ENCODE results near the gene ZSWIM3. TPM values are rescaled to one million over a fixed set of nuclear protein-coding genes. Genes with fewer than 3 reads are reported as not detected.

Gene ZSWIM3
- total RNA-seq, 5 donors from 2014 or later (not counting 1 experiment from before 2014, with no cell fraction given), result 1.4 to 7.5 (median 5.6) TPM

DNA sequence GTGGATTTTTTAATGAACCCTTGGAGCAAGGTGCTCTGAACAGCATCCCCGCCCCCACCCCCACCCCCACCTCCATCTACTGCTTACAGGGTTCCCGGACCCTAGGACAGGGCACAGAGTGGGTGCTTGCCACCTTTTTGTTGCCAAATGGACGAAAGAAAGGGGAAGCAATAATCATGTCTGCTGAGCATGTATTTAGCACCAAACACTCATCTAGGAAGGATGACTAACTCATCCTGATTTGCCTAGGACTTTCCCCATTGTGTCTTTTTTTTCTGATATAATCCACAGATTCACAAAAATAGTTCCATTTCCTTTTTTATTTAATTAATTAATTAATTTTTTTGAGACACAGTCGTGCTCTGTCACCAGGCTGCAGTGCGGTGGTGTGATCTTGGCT, 55.7 kb downstream of the ZSWIM3 start:
- Histone ChIP-seq H3K4me3 (ENCODE audit: control insufficient read depth in 1 of 2, extremely low read depth in 1 of 2, low read length in 1 of 2) (no peak overlapping the region), H3K36me3 (ENCODE audit: control insufficient read depth in 2 of 2, extremely low read depth in 1 of 2, insufficient read depth in 1 of 2, low read length in 1 of 2) (no peaks in the 10 kb centered on the region), H3K4me1 (ENCODE audit: control insufficient read depth in 1 of 2, extremely low read depth in 1 of 2, insufficient read depth in 2 of 2, low read length in 2 of 2) (peaks cover 4 to 21% of the 10 kb centered on the region in 2 experiments), H3K27me3 (replicated peaks in 1 of 2; ENCODE audit: control insufficient read depth in 2 of 2, extremely low read depth in 1 of 2, insufficient read depth in 2 of 2, low read length in 1 of 2) (peaks cover 0 to 57% of the 10 kb centered on the region in 2 experiments), H3K9me3 (no peaks in the 10 kb centered on the region), H3K27ac (ENCODE audit: low read length) (no peak overlapping the region)
- CTCF ChIA-PET, result no interaction called here
- Mint-ChIP-seq H3K27ac (no peak overlapping the region), H3K36me3 (no peaks in the 10 kb centered on the region), H3K4me1 (peaks cover 9 to 21% (median 18%) of the 10 kb centered on the region in 3 donors), H3K4me3 (no peak overlapping the region), H3K27me3 (peaks cover 18 to 26% of the 10 kb centered on the region in 2 donors), H3K9me3 (no peaks in the 10 kb centered on the region)
- POLR2A ChIA-PET, result no interaction called here
- DNase-seq (no peak), ATAC-seq (replicated peaks in 1 of 4) (no peak)
- no CpG with 5 or more reads among the region's 5 CpGs for WGBS (ENCODE audit: insufficient coverage)

DNA sequence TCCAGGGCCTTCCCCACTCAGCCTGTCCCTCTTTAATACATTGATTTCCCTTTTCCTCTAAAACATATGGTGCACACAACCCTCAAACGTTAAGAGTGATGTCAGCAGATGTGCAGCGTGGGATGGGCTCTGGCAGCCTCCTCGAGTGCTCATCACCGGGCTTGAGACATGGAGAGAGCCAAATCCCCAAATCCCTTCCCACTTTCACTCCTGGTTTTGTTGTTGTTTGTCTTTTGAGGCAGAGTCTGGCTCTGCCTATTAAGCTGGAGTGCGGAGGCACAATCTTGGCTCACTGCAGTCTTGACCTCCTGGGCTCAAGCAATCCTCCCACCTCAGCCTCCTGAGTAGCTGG, 60.4 kb downstream of the ZSWIM3 start:
- no peaks in the 10 kb centered on the region for H3K36me3 Mint-ChIP-seq
- Histone ChIP-seq H3K9me3 (no peaks in the 10 kb centered on the region), H3K27me3 (replicated peaks in 1 of 2; ENCODE audit: control insufficient read depth in 2 of 2, extremely low read depth in 1 of 2, insufficient read depth in 2 of 2, low read length in 1 of 2) (peaks cover 0 to 66% of the 10 kb centered on the region in 2 experiments), H3K36me3 (ENCODE audit: control insufficient read depth in 2 of 2, extremely low read depth in 1 of 2, insufficient read depth in 1 of 2, low read length in 1 of 2) (no peaks in the 10 kb centered on the region), H3K27ac (ENCODE audit: low read length) (no peak overlapping the region), H3K4me1 (ENCODE audit: control insufficient read depth in 1 of 2, extremely low read depth in 1 of 2, insufficient read depth in 2 of 2, low read length in 2 of 2) (no peaks in the 10 kb centered on the region), H3K4me3 (ENCODE audit: control insufficient read depth in 1 of 2, extremely low read depth in 1 of 2, low read length in 1 of 2) (no peak overlapping the region)
- peaks cover 31 to 48% of the 10 kb centered on the region in 2 donors for H3K27me3 Mint-ChIP-seq
- no peak overlapping the region for H3K4me3 Mint-ChIP-seq
- ChIA-PET POLR2A (no interaction called here), CTCF (no interaction called here)
- peaks cover 0 to 1% (median 0%) of the 10 kb centered on the region in 3 donors for H3K4me1 Mint-ChIP-seq
- H3K27ac Mint-ChIP-seq, result no peak overlapping the region
- ATAC-seq (replicated peaks in 1 of 4) (no peak), DNase-seq (no peak)
- H3K9me3 Mint-ChIP-seq, result no peaks in the 10 kb centered on the region
- WGBS (ENCODE audit: insufficient coverage), result 67% methylated on average over 1 of the region's 5 CpGs

- no peaks in the 10 kb centered on the region for H3K9me3 ChIP-seq
- ATAC-seq (replicated peaks in 1 of 4) (no peak), DNase-seq (no peak)
- CTCF ChIA-PET, result no interaction called here
- POLR2A ChIA-PET, result interaction anchor here in 1 of 2 donors (0.5 kb wide), 1 partner anchor 13 kb away, joined by 10 read pairs; no protein-coding TSS in a partner anchor
- 92% methylated on average over 2 of the region's 5 CpGs for WGBS (ENCODE audit: insufficient coverage)
- no peaks in the 10 kb centered on the region for H3K36me3 ChIP-seq (ENCODE audit: control insufficient read depth in 2 of 2, extremely low read depth in 1 of 2, insufficient read depth in 1 of 2, low read length in 1 of 2)
- Mint-ChIP-seq H3K36me3 (no peaks in the 10 kb centered on the region), H3K4me1 (no peaks in the 10 kb centered on the region), H3K4me3 (no peak overlapping the region), H3K9me3 (no peaks in the 10 kb centered on the region), H3K27ac (no peak overlapping the region), H3K27me3 (peaks cover 31 to 46% of the 10 kb centered on the region in 2 donors)
- no peaks in the 10 kb centered on the region for H3K4me1 ChIP-seq (ENCODE audit: control insufficient read depth in 1 of 2, extremely low read depth in 1 of 2, insufficient read depth in 2 of 2, low read length in 2 of 2)
- no peak overlapping the region for H3K4me3 ChIP-seq (ENCODE audit: control insufficient read depth in 1 of 2, extremely low read depth in 1 of 2, low read length in 1 of 2)
- no peak overlapping the region for H3K27ac ChIP-seq (ENCODE audit: low read length)
- H3K27me3 ChIP-seq (replicated peaks in 1 of 2; ENCODE audit: control insufficient read depth in 2 of 2, extremely low read depth in 1 of 2, insufficient read depth in 2 of 2, low read length in 1 of 2), result peaks cover 0 to 63% of the 10 kb centered on the region in 2 experiments
These were observed 60.8 kb downstream of the ZSWIM3 start for GRCh38 chr20:45918182-45918737.

GRCh38 chr20:45918779-45919537, 61.5 kb downstream of the ZSWIM3 start:
- DNase-seq (no peak), ATAC-seq (replicated peaks in 1 of 4) (no peak)
- WGBS (ENCODE audit: insufficient coverage), result 100% methylated on average over 4 of the region's 12 CpGs
- Histone ChIP-seq H3K27ac (ENCODE audit: low read length) (no peak overlapping the region), H3K4me3 (ENCODE audit: control insufficient read depth in 1 of 2, extremely low read depth in 1 of 2, low read length in 1 of 2) (no peak overlapping the region), H3K36me3 (ENCODE audit: control insufficient read depth in 2 of 2, extremely low read depth in 1 of 2, insufficient read depth in 1 of 2, low read length in 1 of 2) (no peaks in the 10 kb centered on the region), H3K4me1 (ENCODE audit: control insufficient read depth in 1 of 2, extremely low read depth in 1 of 2, insufficient read depth in 2 of 2, low read length in 2 of 2) (no peaks in the 10 kb centered on the region), H3K27me3 (replicated peaks in 1 of 2; ENCODE audit: control insufficient read depth in 2 of 2, extremely low read depth in 1 of 2, insufficient read depth in 2 of 2, low read length in 1 of 2) (peaks cover 0 to 59% of the 10 kb centered on the region in 2 experiments), H3K9me3 (no peaks in the 10 kb centered on the region)
- Mint-ChIP-seq H3K36me3 (no peaks in the 10 kb centered on the region), H3K9me3 (no peaks in the 10 kb centered on the region), H3K27me3 (peaks cover 31 to 46% of the 10 kb centered on the region in 2 donors), H3K4me1 (no peaks in the 10 kb centered on the region), H3K27ac (no peak overlapping the region), H3K4me3 (no peak overlapping the region)
- POLR2A ChIA-PET, result no interaction called here
- CTCF ChIA-PET, result interaction anchor here in 1 of 2 donors (1.0 kb wide), 1 partner anchor 166 kb away, joined by 3 read pairs; no protein-coding TSS in a partner anchor

DNA sequence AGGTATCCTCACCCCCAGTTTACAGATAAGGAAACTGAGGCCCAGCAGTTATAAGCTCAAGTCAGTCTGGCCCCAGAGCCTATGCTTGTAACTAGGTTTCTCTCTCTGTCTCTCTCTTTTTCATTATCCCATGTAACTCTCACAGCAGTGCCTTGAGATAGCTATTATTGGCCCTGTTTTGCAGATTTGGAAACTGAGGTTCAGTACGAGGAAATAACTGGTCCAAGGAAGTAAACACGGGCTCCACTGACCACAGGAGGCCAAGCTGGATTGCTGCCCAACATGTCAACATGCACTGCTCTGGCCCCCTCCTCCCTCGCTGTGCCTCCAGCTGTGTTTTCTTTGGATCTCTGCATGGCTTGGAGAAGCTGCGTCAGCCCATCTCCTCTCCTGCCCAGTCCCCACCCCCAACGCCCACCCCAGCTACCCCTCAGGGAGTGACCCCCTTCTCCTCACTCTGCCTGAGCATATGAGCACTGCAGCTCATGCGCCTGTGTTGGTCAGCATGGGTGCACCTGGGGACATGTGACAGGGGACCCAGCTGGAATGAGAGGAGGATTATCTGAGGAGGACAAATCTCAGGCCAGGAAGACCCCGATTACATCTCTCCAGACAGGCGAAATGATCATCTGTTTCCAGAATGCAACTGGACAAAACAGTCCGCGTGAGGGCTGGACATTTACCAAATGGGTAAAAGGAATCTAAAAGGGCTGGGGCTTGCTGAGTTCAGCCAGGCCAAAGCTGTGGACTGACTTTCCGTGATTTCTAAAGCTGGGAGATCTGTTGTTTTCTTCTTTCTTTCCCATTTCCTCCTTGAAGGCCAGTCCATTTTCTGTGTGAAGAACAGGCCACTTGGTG, 62.4 kb downstream of the ZSWIM3 start:
- H3K4me1 ChIP-seq (ENCODE audit: control insufficient read depth in 1 of 2, extremely low read depth in 1 of 2, insufficient read depth in 2 of 2, low read length in 2 of 2), result peaks cover 0 to 3% of the 10 kb centered on the region in 2 experiments
- no peaks in the 10 kb centered on the region for H3K36me3 ChIP-seq (ENCODE audit: control insufficient read depth in 2 of 2, extremely low read depth in 1 of 2, insufficient read depth in 1 of 2, low read length in 1 of 2)
- H3K4me3 Mint-ChIP-seq, result no peak overlapping the region
- peaks cover 24 to 41% of the 10 kb centered on the region in 2 donors for H3K27me3 Mint-ChIP-seq
- no peak overlapping the region for H3K27ac Mint-ChIP-seq
- DNase-seq, result no peak
- peaks cover 0 to 5% (median 3%) of the 10 kb centered on the region in 3 donors for H3K4me1 Mint-ChIP-seq
- no peak overlapping the region for H3K27ac ChIP-seq (ENCODE audit: low read length)
- H3K9me3 Mint-ChIP-seq, result no peaks in the 10 kb centered on the region
- ChIA-PET POLR2A (no interaction called here), CTCF (interaction anchor here in 1 of 2 donors (1.0 kb wide), 1 partner anchor 165 kb away, joined by 3 read pairs; no protein-coding TSS in a partner anchor)
- no peaks in the 10 kb centered on the region for H3K9me3 ChIP-seq
- no peak overlapping the region for H3K4me3 ChIP-seq (ENCODE audit: control insufficient read depth in 1 of 2, extremely low read depth in 1 of 2, low read length in 1 of 2)
- ATAC-seq (replicated peaks in 1 of 4), result no peak
- 17% methylated on average over 2 of the region's 11 CpGs for WGBS (ENCODE audit: insufficient coverage)
- H3K27me3 ChIP-seq (replicated peaks in 1 of 2; ENCODE audit: control insufficient read depth in 2 of 2, extremely low read depth in 1 of 2, insufficient read depth in 2 of 2, low read length in 1 of 2), result peaks cover 0 to 56% of the 10 kb centered on the region in 2 experiments
- no peaks in the 10 kb centered on the region for H3K36me3 Mint-ChIP-seq

Measured in T-cell (primary cell).